NCI-H146 treated with DMSO at 0.1 percent for 48 hours (cell line): Measurements from ENCODE around the gene FBLL1.
A peak's percentile ranks its signal among the peaks of the same experiment; 100 is the strongest.
"Not testable (repeated sequence)": the region's sequence is repeated elsewhere in the genome, so short reads cannot be mapped to it uniquely, and the experiment has no call there.

Experiments
- DNase-seq: peaks from one replicate; lab custom pipeline; 2025; ENCODE audit not compliant: unreplicated experiment; lab: John Stamatoyannopoulos, UW

Gene FBLL1

GRCh38 chr5:168528521-168529373, at the start of gene FBLL1:
Gene FBLL1, plus strand, starts transcription at chr5:168529305. Its CDS starts 200 bp downstream, at chr5:168529505.
- peak; percentile 9 for DNase-seq

GRCh38 chr5:168480601-168481000, 48.5 kb upstream of the FBLL1 start:
- DNase-seq = no peak

- no peak for DNase-seq
Observed at GRCh38 chr5:168481330-168481788, 47.7 kb upstream of the FBLL1 start.

- DNase-seq = no peak
Observed at GRCh38 chr5:168482361-168482760, 46.7 kb upstream of the FBLL1 start.

- DNase-seq = peak; percentile 61
Observed at GRCh38 chr5:168486136-168486879, 42.8 kb upstream of the FBLL1 start, which contains the start of gene RARS1. Gene RARS1, plus strand, starts transcription at chr5:168486471. Its CDS starts 28 bp downstream, at chr5:168486499.

GRCh38 chr5:168489059-168489458, 40.0 kb upstream of the FBLL1 start:
- no peak for DNase-seq

- DNase-seq = no peak
Observed at GRCh38 chr5:168494057-168494555, 35.0 kb upstream of the FBLL1 start.

GRCh38 chr5:168502563-168503237, 26.4 kb upstream of the FBLL1 start:
- DNase-seq = no peak

- no peak for DNase-seq
Observed at GRCh38 chr5:168513861-168514428, 15.2 kb upstream of the FBLL1 start.

- DNase-seq = no peak
Observed at GRCh38 chr5:168525856-168526255, 3.2 kb upstream of the FBLL1 start.

GRCh38 chr5:168527756-168528295, 1.3 kb upstream of the FBLL1 start:
- DNase-seq = no peak

- no peak for DNase-seq
Observed at GRCh38 chr5:168529374-168530234, 499 bp downstream of the FBLL1 start.

- DNase-seq = no peak
Observed at GRCh38 chr5:168530621-168531150, 1.6 kb downstream of the FBLL1 start.

- no peak for DNase-seq
Observed at GRCh38 chr5:168531191-168531590, 2.1 kb downstream of the FBLL1 start.

GRCh38 chr5:168531987-168532864, 3.1 kb downstream of the FBLL1 start:
- DNase-seq = no peak

- not testable (repeated sequence) for DNase-seq
Observed at GRCh38 chr5:168534351-168534750, 5.2 kb downstream of the FBLL1 start.

GRCh38 chr5:168537176-168537575, 8.1 kb downstream of the FBLL1 start:
- no peak for DNase-seq

- no peak for DNase-seq
Observed at GRCh38 chr5:168549554-168549953, 20.4 kb downstream of the FBLL1 start.
